Measurements from ENCODE around the gene TTYH1. TPM values are rescaled to one million over a fixed set of nuclear protein-coding genes. Genes with fewer than 3 reads are reported as not detected.

TTYH1 gene
- total RNA-seq, 2 donors from 2014 or later, result 1.0 to 2.0 TPM

- Mint-ChIP-seq H3K27ac (no peak overlapping the region), H3K36me3 (ENCODE audit: low read depth) (no peaks in the 10 kb centered on the region), H3K4me1 (no peaks in the 10 kb centered on the region), H3K9me3 (peaks cover 10% of the 10 kb centered on the region), H3K27me3 (ENCODE audit: insufficient read depth) (peaks cover 21% of the 10 kb centered on the region), H3K4me3 (no peak overlapping the region)
- peak; percentile 90 for DNase-seq
- 23 to 26% methylated on average over 14 to 16 of the region's 16 CpGs for WGBS, 2 experiments (ENCODE audit: insufficient coverage in 1 of 2, insufficient read length in 1 of 2)
- H3K27ac ChIP-seq (ENCODE audit: low read depth, low read length), result no peak overlapping the region
- TF ChIP-seq CTCF (conservative IDR thresholded peaks at IDR 0.05), result peak; percentile 83
- H3K36me3 ChIP-seq (ENCODE audit: control insufficient read depth, insufficient read depth, low read length), result no peaks in the 10 kb centered on the region
- H3K9ac ChIP-seq (ENCODE audit: extremely low read depth, low read length, poor library complexity, severe bottlenecking), result no peak overlapping the region
- H3K27me3 ChIP-seq (ENCODE audit: control insufficient read depth, insufficient read depth, low read length, poor library complexity, severe bottlenecking), result no peaks in the 10 kb centered on the region
- H3K9me3 ChIP-seq (ENCODE audit: control insufficient read depth, low read length), result no peaks in the 10 kb centered on the region
- H3K4me1 ChIP-seq (ENCODE audit: control insufficient read depth, insufficient read depth, low read length), result no peaks in the 10 kb centered on the region
- no peak overlapping the region for H3K4me3 ChIP-seq (ENCODE audit: low read length)
Measured at GRCh38 chr19:54481326-54481930, 66.2 kb downstream of the TTYH1 start.

- no peak for DNase-seq
- Mint-ChIP-seq H3K4me1 (no peaks in the 10 kb centered on the region), H3K27me3 (ENCODE audit: insufficient read depth) (peaks cover 11% of the 10 kb centered on the region), H3K9me3 (peaks cover 10% of the 10 kb centered on the region), H3K27ac (no peak overlapping the region), H3K4me3 (no peak overlapping the region), H3K36me3 (ENCODE audit: low read depth) (no peaks in the 10 kb centered on the region)
- H3K4me3 ChIP-seq (ENCODE audit: low read length), result no peak overlapping the region
- H3K27ac ChIP-seq (ENCODE audit: low read depth, low read length), result no peak overlapping the region
- no peak for TF ChIP-seq CTCF (conservative IDR thresholded peaks at IDR 0.05)
- no peaks in the 10 kb centered on the region for H3K36me3 ChIP-seq (ENCODE audit: control insufficient read depth, insufficient read depth, low read length)
- no peak overlapping the region for H3K9ac ChIP-seq (ENCODE audit: extremely low read depth, low read length, poor library complexity, severe bottlenecking)
- H3K27me3 ChIP-seq (ENCODE audit: control insufficient read depth, insufficient read depth, low read length, poor library complexity, severe bottlenecking), result no peaks in the 10 kb centered on the region
- H3K9me3 ChIP-seq (ENCODE audit: control insufficient read depth, low read length), result no peaks in the 10 kb centered on the region
- 89% methylated on average over 3 of the region's 3 CpGs; no CpG with 5 or more reads in 1 of the 2 experiments for WGBS, 2 experiments (ENCODE audit: insufficient coverage in 1 of 2, insufficient read length in 1 of 2)
- no peaks in the 10 kb centered on the region for H3K4me1 ChIP-seq (ENCODE audit: control insufficient read depth, insufficient read depth, low read length)
Measured at GRCh38 chr19:54482889-54483288, 67.6 kb downstream of the TTYH1 start.

- no peaks in the 10 kb centered on the region for H3K36me3 Mint-ChIP-seq (ENCODE audit: low read depth)
- H3K4me3 Mint-ChIP-seq, result no peak overlapping the region
- peaks cover 18% of the 10 kb centered on the region for H3K9me3 Mint-ChIP-seq
- Histone ChIP-seq H3K9ac (ENCODE audit: extremely low read depth, low read length, poor library complexity, severe bottlenecking) (no peak overlapping the region), H3K36me3 (ENCODE audit: control insufficient read depth, insufficient read depth, low read length) (no peaks in the 10 kb centered on the region), H3K4me3 (ENCODE audit: low read length) (no peak overlapping the region), H3K9me3 (ENCODE audit: control insufficient read depth, low read length) (no peaks in the 10 kb centered on the region), H3K27me3 (ENCODE audit: control insufficient read depth, insufficient read depth, low read length, poor library complexity, severe bottlenecking) (no peaks in the 10 kb centered on the region), H3K4me1 (ENCODE audit: control insufficient read depth, insufficient read depth, low read length) (no peaks in the 10 kb centered on the region), H3K27ac (ENCODE audit: low read depth, low read length) (no peak overlapping the region)
- H3K27me3 Mint-ChIP-seq (ENCODE audit: insufficient read depth), result peaks cover 7% of the 10 kb centered on the region
- TF ChIP-seq CTCF (conservative IDR thresholded peaks at IDR 0.05), result no peak
- WGBS, 2 experiments (ENCODE audit: insufficient coverage in 1 of 2, insufficient read length in 1 of 2), result 74 to 78% methylated on average over 6 to 10 of the region's 10 CpGs
- DNase-seq, result no peak
- no peaks in the 10 kb centered on the region for H3K4me1 Mint-ChIP-seq
- no peak overlapping the region for H3K27ac Mint-ChIP-seq
Measured at GRCh38 chr19:54484451-54484850, 69.2 kb downstream of the TTYH1 start.
